ENCODE results near the gene OSBP2.

DNA sequence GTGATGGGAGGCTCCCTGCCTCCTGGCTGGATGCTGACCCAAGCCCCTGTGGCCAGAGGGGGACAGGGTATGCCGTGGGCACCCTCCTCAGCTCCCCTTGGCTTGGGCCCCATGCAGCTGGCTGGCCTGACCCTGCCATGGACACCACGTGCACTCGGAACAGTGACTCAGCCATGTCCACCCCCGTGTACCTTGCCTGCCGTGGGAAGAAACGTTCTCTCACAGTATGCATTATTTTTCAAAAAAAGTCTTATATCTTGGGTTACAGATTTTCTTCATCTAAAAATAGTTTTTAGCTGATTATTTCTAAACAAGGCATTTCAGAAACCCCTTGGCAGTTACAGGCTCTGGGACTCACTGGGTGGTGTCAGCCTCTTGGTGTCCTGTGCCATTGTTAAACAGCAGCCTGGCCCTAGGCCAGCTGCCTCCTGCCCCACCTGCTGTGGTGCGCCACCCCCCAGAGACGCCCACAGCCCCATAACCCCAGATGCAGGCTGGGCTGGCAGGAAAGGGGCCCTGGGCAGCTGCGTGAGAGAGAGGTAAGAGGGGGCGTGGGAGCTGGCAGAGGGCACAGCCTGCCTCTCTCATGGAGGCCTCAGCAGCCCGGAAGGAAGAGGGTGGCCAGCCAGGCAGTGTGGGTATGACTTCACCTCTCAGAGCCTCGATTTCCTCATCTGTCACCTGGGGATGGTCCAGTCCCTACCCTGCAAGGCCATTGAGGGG is 174.2 kb downstream of the OSBP2 start:
- TF ChIP-seq CTCF (IDR thresholded peaks at IDR 0.05) (no peak), POLR2A (IDR thresholded peaks at IDR 0.05) (no peak)
